GM21515 (cell line): ENCODE data around the gene STAP2.
A peak's percentile ranks its signal among the peaks of the same experiment; 100 is the strongest.

ENCODE experiments used
- ATAC-seq: cut with Tn5 transposase; IDR thresholded peaks from one replicate; pipeline ENCODE4 v1.9.1; 2021; ENCODE audit not compliant: unreplicated experiment

STAP2 gene

GRCh38 chr19:4370418-4371041, 31.9 kb upstream of the STAP2 start:
- no peak for ATAC-seq

DNA sequence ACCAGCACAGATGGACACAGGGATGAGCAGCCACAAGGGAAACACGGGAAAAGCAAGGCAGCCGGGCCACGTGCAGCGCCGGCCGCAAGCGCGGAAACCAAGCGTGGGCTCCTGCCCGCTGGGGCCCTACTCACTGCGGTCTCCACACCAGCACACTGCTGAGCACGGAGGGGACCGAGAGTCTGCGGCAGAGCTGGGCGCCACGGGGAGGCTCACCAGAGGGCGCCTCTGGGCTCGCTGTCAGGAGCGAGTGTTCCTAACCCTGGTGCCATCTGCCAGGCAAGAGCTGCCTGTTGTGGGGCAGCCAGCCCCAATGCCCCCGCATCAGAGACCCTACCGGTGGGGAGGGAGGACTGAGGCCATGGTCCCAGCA, 31.2 kb upstream of the STAP2 start:
- peak; percentile 33 for ATAC-seq

DNA sequence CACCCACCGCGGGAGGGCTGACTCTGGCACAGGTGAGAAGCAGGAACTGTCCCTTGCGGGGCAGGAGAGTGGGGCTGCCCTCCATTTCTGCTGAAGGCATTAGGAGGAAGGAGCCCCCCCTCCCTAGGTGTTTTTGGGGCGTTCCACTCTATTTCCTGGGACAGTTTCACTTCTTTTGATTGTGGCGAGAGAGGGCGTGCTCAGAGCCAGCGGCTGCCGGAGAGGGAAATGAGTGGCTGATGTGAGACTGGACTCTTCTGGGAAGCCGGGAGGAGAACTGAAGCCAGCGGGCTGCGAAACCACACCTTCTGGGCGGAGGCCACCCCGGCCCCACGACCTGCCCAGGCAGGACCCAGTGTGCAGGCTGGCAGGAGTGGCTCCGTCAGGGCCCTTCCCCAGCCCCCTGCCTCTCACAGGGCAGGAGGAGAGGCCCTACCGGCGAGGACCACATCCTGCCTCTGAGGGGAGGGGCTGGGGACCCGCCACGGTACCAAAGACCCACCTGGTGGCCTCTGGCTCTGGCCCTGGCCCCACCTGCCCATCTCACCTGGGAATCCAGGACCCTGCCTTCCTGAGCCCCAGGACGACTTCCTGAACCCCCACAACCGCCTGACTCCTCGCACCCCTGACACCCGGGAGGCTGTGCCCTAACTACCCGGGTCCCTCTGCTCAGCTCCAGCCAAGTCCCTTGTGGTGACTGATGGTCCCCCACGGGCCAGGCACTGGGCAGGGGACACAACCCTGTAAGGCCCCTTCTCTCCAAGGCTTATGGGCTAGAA, 30.7 kb upstream of the STAP2 start:
- ATAC-seq: peak; percentile 49

GRCh38 chr19:4368128-4368820, 29.6 kb upstream of the STAP2 start:
- ATAC-seq: no peak

DNA sequence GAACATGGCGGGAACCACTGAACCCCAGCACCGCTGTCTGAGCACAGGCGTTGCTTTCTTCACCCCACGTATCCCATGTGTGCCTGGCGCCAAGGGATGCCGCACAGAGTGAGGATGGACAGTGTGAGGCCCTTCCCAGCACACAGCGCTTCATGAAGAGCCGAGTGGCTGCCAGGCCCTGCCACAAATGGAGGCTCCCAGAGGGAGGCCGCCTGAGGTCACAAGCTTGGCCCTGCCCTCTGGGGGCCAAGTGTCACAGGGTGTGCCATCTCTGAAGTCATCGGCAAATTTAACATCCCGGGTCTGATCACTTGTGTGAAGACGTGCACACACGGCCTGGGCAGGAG, 29.1 kb upstream of the STAP2 start:
- ATAC-seq: no peak

DNA sequence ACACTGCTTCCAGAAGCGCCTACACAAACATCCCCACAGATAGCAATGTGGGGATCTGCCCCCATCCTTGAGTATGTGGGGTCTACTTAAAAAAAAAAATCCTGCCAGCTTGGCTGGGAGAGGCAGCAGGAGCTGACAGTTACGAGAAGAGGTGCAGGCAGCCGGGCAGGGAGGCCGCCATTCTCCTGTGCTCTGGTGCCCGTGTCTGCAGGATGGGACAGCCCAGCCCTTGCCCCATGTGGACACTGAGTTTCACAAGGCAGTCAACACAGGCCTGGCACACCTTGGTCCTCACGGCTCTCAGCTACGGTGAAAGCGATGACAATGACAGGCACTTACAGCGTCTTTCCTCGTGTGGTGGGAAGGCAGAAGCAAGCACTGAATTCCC, 28.7 kb upstream of the STAP2 start:
- no peak for ATAC-seq

DNA sequence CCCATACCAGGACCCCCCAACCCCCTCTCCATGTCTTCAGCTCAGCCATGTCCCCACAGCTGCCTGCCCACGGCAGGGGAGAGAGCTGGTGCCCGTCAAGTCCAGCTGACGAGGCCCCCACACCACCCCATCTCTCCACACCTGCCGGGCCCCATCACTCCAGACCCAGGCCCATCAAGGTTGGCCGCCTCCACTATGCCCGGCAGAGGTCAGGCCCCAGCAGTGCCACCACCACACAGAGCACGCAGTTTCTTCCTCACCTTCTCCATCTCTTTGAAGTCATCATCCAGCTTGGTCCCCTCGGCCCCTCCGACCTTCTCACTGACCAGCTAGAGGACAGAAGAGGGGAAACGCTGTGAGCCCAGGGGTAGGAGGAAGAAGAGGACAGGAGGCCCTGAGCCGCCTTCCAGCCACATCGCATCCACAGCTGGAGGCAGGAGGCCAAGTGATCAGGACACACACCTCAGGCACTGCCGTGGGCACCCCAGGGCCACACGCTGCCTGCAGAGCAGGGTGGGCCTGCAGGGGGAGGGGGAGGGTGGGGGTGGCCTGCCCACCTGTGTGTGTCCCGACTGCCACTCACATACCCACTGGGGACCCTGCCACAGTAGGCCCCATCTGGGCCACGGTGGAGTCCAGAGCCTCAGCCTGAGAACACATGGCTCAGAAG, 28.2 kb upstream of the STAP2 start:
- ATAC-seq: no peak

- no peak for ATAC-seq
Measured at GRCh38 chr19:4365791-4366665, 27.4 kb upstream of the STAP2 start.

GRCh38 chr19:4365341-4365740, 26.7 kb upstream of the STAP2 start:
- no peak for ATAC-seq

DNA sequence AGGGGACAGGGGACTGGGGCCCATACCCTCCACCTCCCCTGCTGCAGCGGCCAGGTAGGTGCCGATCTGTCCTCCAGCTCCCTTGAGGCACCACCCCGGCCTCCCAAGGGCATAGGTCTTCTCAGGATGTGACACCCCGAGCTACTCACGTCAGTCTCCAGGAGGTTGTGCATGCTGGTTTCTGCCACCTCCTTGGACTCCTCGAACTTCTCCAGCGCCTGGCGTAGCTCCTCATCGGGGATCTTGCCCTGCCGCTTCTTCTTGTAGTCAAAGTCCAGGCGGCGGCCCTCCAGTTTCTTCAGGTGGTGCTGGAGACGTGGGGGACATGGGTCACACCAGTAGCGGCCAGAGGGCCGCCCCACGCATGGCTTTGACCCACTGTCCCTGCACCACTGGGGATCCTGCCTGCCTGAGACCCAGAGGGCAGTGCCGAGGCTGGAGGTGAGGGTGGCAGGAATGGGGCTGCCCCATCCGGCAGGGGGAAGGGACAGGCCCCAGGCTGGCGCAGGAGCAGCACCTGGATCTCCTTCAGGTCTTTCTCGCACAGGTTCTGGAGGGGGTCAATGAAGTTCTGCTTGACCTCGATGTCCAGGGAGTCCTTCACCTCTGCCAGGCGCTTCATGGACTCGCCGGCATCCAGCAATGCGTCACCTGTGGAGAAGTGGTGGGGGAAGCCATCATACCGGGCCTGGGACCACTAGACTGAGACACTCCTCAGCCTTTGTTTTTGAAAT, 25.1 kb upstream of the STAP2 start:
- no peak for ATAC-seq

GRCh38 chr19:4362831-4363545, 24.4 kb upstream of the STAP2 start:
- no peak for ATAC-seq

GRCh38 chr19:4362101-4362828, 23.6 kb upstream of the STAP2 start:
- no peak for ATAC-seq

- no peak for ATAC-seq
Measured at GRCh38 chr19:4361152-4362046, 22.8 kb upstream of the STAP2 start.

DNA sequence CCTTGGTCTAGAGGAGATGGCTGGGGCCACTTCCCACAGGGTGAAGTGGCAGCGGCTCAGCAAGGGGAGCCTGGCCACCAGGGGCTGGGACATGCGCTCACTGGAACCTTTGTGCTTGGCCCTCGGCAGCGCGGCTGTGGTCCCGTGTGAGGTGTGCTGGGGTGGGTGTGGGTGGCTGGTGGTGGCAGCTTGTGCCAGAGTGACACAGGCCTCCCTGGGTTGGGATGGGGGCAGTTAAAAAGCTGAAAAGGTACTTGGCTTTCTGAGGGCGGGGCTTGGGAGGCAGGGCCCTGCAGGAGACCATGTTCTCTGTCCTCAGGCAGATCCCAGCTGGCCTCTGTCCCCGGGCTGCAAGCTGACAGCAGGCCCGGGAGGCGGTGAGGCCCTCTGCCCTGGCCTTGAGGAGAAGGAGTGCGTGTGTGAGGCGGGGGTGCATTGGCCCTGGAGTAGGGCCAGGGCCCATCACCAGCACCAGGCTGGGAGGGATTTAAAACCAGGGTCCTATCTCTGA, 22.1 kb upstream of the STAP2 start:
- ATAC-seq: no peak

GRCh38 chr19:4360081-4360569, 21.5 kb upstream of the STAP2 start:
- ATAC-seq: no peak

- no peak for ATAC-seq
Measured at GRCh38 chr19:4359627-4360000, 21.0 kb upstream of the STAP2 start.
